ENCODE results near the gene SMARCD1.

SMARCD1 gene

GRCh38 chr12:50149311-50149710 lies 64.2 kb downstream of the SMARCD1 start:
- no peaks in the 10 kb centered on the region for H3K27me3 ChIP-seq (ENCODE audit: insufficient read depth, low read length, poor library complexity, severe bottlenecking)
- H3K9me2 ChIP-seq (replicated peaks; ENCODE audit: low read depth, low read length) = no peaks in the 10 kb centered on the region
- no peaks in the 10 kb centered on the region for H3F3A ChIP-seq (ENCODE audit: low read depth)
- H3K79me2 ChIP-seq (ENCODE audit: insufficient read depth, low read length) = peaks cover 39% of the 10 kb centered on the region
- H3K4me1 ChIP-seq (ENCODE audit: insufficient read depth, low read length, poor library complexity, severe bottlenecking) = peaks cover 4% of the 10 kb centered on the region
- TF ChIP-seq CTCF (conservative IDR thresholded peaks at IDR 0.05; ENCODE audit: low read length) (no peak), EZH2phosphoT487 (IDR thresholded peaks at IDR 0.05; ENCODE audit: borderline replicate concordance) (no peak)
- no peak overlapping the region for H2AFZ ChIP-seq (ENCODE audit: low read length)
- no peaks in the 10 kb centered on the region for H4K20me1 ChIP-seq (ENCODE audit: insufficient read depth, low read length, poor library complexity, severe bottlenecking)
- H3K4me3 ChIP-seq (ENCODE audit: low read length, poor library complexity, severe bottlenecking) = no peak overlapping the region
- H3K4me2 ChIP-seq (ENCODE audit: low read depth, low read length, poor library complexity, severe bottlenecking) = no peak overlapping the region
- H3K9me3 ChIP-seq (ENCODE audit: insufficient read depth, low read depth, low read length) = no peaks in the 10 kb centered on the region
- no peak overlapping the region for H3K9ac ChIP-seq (ENCODE audit: low read depth, low read length, poor library complexity, severe bottlenecking)
- no peaks in the 10 kb centered on the region; the same call in 1 of the 2 replicates for H3K36me3 ChIP-seq (ENCODE audit: insufficient read depth, low read length)
